ENCODE results near the gene CTCF. TPM values are rescaled to one million over a fixed set of nuclear protein-coding genes. Genes with fewer than 3 reads are reported as not detected.

Gene CTCF
- total RNA-seq, 1 donor from 2014 or later, result 69.8 TPM

GRCh38 chr16:67605641-67606040, 43.3 kb downstream of the CTCF start:
- H3K27ac Mint-ChIP-seq, result no peak overlapping the region
- no peak overlapping the region for H3K4me3 Mint-ChIP-seq (ENCODE audit: low read depth)
- TF ChIP-seq CTCF (IDR thresholded peaks at IDR 0.05; ENCODE audit: unreplicated experiment), result no peak
- H3K27me3 Mint-ChIP-seq, result no peaks in the 10 kb centered on the region
- peaks cover 2% of the 10 kb centered on the region for H3K36me3 Mint-ChIP-seq (ENCODE audit: insufficient read depth)
- DNase-seq (ENCODE audit: low spot score, unreplicated experiment), result no peak
- H3K9me3 Mint-ChIP-seq (ENCODE audit: low read depth), result no peaks in the 10 kb centered on the region
- H3K4me1 Mint-ChIP-seq (ENCODE audit: low read depth), result peaks cover 4% of the 10 kb centered on the region

GRCh38 chr16:67606632-67607031, 44.3 kb downstream of the CTCF start:
- DNase-seq (ENCODE audit: low spot score, unreplicated experiment), result no peak
- Mint-ChIP-seq H3K4me1 (ENCODE audit: low read depth) (no peaks in the 10 kb centered on the region), H3K27me3 (no peaks in the 10 kb centered on the region), H3K36me3 (ENCODE audit: insufficient read depth) (no peaks in the 10 kb centered on the region), H3K9me3 (ENCODE audit: low read depth) (no peaks in the 10 kb centered on the region), H3K27ac (no peak overlapping the region), H3K4me3 (ENCODE audit: low read depth) (no peak overlapping the region)
- TF ChIP-seq CTCF (IDR thresholded peaks at IDR 0.05; ENCODE audit: unreplicated experiment), result no peak

DNA sequence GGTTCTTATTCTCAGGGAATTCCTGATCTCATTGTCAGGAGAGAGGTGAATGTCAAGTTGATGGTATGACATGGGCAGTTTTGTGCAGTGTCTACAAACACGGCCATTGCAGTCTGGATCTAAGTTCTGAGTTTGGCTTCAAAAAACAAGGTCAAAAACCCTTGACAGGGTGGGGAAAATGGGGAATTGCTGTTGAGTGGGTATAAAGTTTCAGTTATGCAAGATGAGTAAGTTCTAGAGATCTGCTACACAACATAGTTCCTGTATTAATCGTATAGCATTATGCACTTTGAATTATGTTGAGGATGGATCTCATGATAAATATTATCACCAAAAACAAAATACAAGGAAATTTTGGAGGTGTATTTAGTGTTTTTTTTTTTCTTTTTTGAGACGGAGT, 46.0 kb downstream of the CTCF start:
- H3K27me3 Mint-ChIP-seq, result no peaks in the 10 kb centered on the region
- no peak for DNase-seq (ENCODE audit: low spot score, unreplicated experiment)
- no peaks in the 10 kb centered on the region for H3K9me3 Mint-ChIP-seq (ENCODE audit: low read depth)
- no peaks in the 10 kb centered on the region for H3K4me1 Mint-ChIP-seq (ENCODE audit: low read depth)
- no peak for TF ChIP-seq CTCF (IDR thresholded peaks at IDR 0.05; ENCODE audit: unreplicated experiment)
- no peak overlapping the region for H3K27ac Mint-ChIP-seq
- no peak overlapping the region for H3K4me3 Mint-ChIP-seq (ENCODE audit: low read depth)
- peaks cover 5% of the 10 kb centered on the region for H3K36me3 Mint-ChIP-seq (ENCODE audit: insufficient read depth)

- no peak overlapping the region for H3K4me3 Mint-ChIP-seq (ENCODE audit: low read depth)
- no peak for DNase-seq (ENCODE audit: low spot score, unreplicated experiment)
- no peaks in the 10 kb centered on the region for H3K4me1 Mint-ChIP-seq (ENCODE audit: low read depth)
These were observed 51.5 kb downstream of the CTCF start for GRCh38 chr16:67613808-67614207.

GRCh38 chr16:67628216-67628615, 65.9 kb downstream of the CTCF start:
- peaks cover 29% of the 10 kb centered on the region for H3K36me3 Mint-ChIP-seq (ENCODE audit: insufficient read depth)
- H3K27ac Mint-ChIP-seq, result peak overlapping the region; percentile 20
- no peaks in the 10 kb centered on the region for H3K9me3 Mint-ChIP-seq (ENCODE audit: low read depth)
- no peaks in the 10 kb centered on the region for H3K4me1 Mint-ChIP-seq (ENCODE audit: low read depth)
- no peaks in the 10 kb centered on the region for H3K27me3 Mint-ChIP-seq
- no peak for TF ChIP-seq CTCF (IDR thresholded peaks at IDR 0.05; ENCODE audit: unreplicated experiment)
- no peak for DNase-seq (ENCODE audit: low spot score, unreplicated experiment)
- H3K4me3 Mint-ChIP-seq (ENCODE audit: low read depth), result no peak overlapping the region

More at GRCh38 chr16:67613808-67614207, 51.5 kb downstream of the CTCF start:
- peaks cover 18% of the 10 kb centered on the region for H3K36me3 Mint-ChIP-seq (ENCODE audit: insufficient read depth)
- H3K27ac Mint-ChIP-seq, result no peak overlapping the region
- peak; percentile 28 for TF ChIP-seq CTCF (IDR thresholded peaks at IDR 0.05; ENCODE audit: unreplicated experiment)
- no peaks in the 10 kb centered on the region for H3K27me3 Mint-ChIP-seq
- no peaks in the 10 kb centered on the region for H3K9me3 Mint-ChIP-seq (ENCODE audit: low read depth)

All from progenitor cell of endocrine pancreas (in vitro differentiated cells).